Loucy (cell line): ENCODE data around the gene RHOT1.

ENCODE experiments used
- EZH2phosphoT487 ChIP-seq: fragments of 200-600 bp; IDR thresholded peaks from 2 replicates; pipeline ENCODE4 v1.6.1; 2018; ENCODE audit warnings: antibody characterized with exemption, mild to moderate bottlenecking, moderate library complexity, borderline replicate concordance
- TF ChIP-seq, protein P1 (sequence below): fragments of 200-600 bp; sonication (generic); conservative IDR thresholded peaks from 2 replicates; pipeline ENCODE4 v1.5.1; 2014; ENCODE audit warnings: mild to moderate bottlenecking, antibody characterized with exemption, low read length

DNA sequence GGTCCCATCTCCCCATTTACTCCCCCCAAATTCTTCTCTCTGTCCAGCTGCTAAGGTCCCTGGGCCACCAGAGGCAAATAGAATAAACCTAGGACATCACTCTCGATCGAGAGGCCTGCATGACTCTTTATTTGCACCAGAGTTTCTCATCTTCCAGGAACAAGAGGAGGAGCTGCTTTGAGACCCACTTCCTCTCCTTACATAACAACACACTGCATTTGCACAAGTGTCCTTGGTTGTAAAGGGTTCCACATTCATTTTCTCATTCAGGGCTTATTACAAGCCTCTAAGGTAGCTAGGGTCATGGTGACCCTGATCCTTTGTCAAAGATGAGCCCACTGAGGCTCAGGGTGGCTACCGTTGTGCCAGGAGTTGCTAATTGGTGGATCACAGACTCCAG, 38.1 kb upstream of the RHOT1 start:
- TF ChIP-seq, protein P1, sequence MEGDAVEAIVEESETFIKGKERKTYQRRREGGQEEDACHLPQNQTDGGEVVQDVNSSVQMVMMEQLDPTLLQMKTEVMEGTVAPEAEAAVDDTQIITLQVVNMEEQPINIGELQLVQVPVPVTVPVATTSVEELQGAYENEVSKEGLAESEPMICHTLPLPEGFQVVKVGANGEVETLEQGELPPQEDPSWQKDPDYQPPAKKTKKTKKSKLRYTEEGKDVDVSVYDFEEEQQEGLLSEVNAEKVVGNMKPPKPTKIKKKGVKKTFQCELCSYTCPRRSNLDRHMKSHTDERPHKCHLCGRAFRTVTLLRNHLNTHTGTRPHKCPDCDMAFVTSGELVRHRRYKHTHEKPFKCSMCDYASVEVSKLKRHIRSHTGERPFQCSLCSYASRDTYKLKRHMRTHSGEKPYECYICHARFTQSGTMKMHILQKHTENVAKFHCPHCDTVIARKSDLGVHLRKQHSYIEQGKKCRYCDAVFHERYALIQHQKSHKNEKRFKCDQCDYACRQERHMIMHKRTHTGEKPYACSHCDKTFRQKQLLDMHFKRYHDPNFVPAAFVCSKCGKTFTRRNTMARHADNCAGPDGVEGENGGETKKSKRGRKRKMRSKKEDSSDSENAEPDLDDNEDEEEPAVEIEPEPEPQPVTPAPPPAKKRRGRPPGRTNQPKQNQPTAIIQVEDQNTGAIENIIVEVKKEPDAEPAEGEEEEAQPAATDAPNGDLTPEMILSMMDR: no peak
- no peak for TF ChIP-seq EZH2phosphoT487
